GM12872 (cell line): Measurements from ENCODE around the gene CFAP299.
A peak's percentile ranks its signal among the peaks of the same experiment; 100 is the strongest.

Experiments
- TF ChIP-seq, protein P1 (sequence below): IDR thresholded peaks from 3 replicates; pipeline ENCODE4 v1.5.1; 2011; ENCODE audit warnings: low read depth, mild to moderate bottlenecking, low read length, moderate library complexity; ENCODE audit not compliant: insufficient read depth

CFAP299 gene

GRCh38 chr4:80948995-80949394, 613.5 kb downstream of the CFAP299 start:
- TF ChIP-seq, protein P1, sequence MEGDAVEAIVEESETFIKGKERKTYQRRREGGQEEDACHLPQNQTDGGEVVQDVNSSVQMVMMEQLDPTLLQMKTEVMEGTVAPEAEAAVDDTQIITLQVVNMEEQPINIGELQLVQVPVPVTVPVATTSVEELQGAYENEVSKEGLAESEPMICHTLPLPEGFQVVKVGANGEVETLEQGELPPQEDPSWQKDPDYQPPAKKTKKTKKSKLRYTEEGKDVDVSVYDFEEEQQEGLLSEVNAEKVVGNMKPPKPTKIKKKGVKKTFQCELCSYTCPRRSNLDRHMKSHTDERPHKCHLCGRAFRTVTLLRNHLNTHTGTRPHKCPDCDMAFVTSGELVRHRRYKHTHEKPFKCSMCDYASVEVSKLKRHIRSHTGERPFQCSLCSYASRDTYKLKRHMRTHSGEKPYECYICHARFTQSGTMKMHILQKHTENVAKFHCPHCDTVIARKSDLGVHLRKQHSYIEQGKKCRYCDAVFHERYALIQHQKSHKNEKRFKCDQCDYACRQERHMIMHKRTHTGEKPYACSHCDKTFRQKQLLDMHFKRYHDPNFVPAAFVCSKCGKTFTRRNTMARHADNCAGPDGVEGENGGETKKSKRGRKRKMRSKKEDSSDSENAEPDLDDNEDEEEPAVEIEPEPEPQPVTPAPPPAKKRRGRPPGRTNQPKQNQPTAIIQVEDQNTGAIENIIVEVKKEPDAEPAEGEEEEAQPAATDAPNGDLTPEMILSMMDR: no peak

DNA sequence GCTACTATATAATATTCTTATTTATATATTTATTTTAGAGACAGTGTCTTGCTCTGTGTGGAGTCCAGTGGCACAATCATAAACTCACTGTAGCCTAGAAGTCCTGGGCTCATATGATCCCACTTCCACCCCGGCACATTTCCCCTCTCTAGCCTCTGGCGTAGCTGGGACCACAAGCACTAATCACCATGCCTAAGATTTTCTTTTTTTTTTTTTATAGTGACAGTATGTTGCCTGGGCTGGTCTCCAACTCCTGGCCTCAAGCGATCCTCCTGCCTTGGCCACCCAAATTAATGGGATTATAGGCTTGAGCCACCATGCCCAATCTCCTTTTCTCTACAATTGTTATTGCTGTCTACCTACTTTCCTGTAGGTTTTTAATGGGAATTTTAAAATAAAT, 620.9 kb downstream of the CFAP299 start:
- TF ChIP-seq, protein P1: no peak

- TF ChIP-seq, protein P1: no peak
Measured at GRCh38 chr4:80963051-80963450, 627.5 kb downstream of the CFAP299 start.

- TF ChIP-seq, protein P1: no peak
Measured at GRCh38 chr4:80967346-80967745, 631.8 kb downstream of the CFAP299 start.

DNA sequence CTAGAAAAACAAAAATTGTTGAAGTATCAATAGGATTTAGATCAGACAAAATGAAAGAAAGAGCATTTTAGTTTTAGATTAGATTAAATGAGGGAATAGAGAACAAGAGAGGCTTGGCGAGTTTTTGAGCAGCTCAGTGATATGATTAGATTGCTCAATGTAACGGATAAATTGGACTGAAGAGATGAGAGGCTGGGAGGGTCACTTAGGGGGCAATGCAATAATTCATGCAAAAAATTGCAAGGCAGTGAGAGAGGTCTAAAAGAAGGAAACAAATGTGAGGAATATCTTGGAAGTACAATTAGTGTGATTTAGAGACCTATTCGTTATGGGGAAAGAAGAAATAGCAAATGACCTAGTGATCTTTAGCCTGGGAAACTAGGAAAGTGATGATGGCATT, 644.7 kb downstream of the CFAP299 start:
- TF ChIP-seq, protein P1: no peak

DNA sequence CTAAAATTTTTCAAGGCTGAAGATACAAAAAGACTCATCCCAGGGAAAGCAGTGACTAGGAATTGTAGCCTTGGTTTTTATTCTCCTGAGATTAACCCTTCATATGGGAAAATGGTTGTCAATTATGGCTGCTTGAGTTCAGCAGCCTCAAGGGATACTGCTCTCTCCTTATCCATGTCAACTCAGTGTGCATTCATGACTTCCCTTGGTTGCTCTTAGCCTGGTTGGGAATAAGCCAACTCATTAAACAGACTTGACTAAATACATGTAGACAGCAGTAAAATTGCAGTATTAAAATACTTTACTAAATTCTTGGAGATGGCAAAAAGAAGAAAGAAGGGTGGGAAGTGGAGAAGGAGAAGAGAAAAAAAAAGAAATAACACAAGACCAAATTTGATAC, 650.5 kb downstream of the CFAP299 start:
- TF ChIP-seq, protein P1: no peak

- TF ChIP-seq, protein P1: peak; percentile 66
Measured at GRCh38 chr4:80989921-80990544, 654.5 kb downstream of the CFAP299 start.
